ENCODE results near the gene ZNF428. TPM values are rescaled to one million over a fixed set of nuclear protein-coding genes. Genes with fewer than 3 reads are reported as not detected.
"Not testable (repeated sequence)": the region's sequence is repeated elsewhere in the genome, so short reads cannot be mapped to it uniquely, and the experiment has no call there.

Gene ZNF428
- total RNA-seq, 2 donors from 2014 or later, result 24.1 to 37.8 TPM

DNA sequence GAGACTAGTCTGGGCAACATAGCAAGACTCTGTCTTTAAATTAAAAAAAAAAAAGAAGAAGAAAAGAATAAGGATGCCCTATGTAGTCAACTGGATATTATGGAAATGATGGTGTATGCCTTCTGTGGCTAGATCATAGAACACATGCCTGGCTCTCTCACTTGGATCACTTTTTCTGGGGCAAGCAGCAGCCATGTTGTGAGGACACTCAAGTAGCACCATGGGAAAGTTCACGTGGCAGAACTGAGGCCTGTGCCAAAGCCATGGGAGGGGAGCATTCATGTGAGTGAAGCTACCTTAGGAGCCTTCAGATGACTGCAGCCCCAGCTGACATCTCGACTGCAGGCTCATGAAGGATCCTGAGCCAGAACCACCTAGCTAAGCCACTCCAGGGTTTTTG lies 38.6 kb upstream of the ZNF428 start:
- no peak for ATAC-seq (ENCODE audit: insufficient number of reproducible peaks, low FRiP score, low read depth)
- H3K4me1 ChIP-seq (ENCODE audit: control insufficient read depth in 1 of 2, low read depth in 2 of 2), result no peaks in the 10 kb centered on the region
- H3K27me3 ChIP-seq (replicated peaks; ENCODE audit: insufficient read depth), result no peaks in the 10 kb centered on the region
- no peak overlapping the region for H3K27ac ChIP-seq
- H3K36me3 ChIP-seq, result peaks cover 25% of the 10 kb centered on the region
- no peaks in the 10 kb centered on the region for H3K9me3 ChIP-seq
- no peak for TF ChIP-seq CTCF (IDR thresholded peaks at IDR 0.05)
- no peak for DNase-seq (ENCODE audit: low spot score)
- no peak overlapping the region for H3K4me3 ChIP-seq

DNA sequence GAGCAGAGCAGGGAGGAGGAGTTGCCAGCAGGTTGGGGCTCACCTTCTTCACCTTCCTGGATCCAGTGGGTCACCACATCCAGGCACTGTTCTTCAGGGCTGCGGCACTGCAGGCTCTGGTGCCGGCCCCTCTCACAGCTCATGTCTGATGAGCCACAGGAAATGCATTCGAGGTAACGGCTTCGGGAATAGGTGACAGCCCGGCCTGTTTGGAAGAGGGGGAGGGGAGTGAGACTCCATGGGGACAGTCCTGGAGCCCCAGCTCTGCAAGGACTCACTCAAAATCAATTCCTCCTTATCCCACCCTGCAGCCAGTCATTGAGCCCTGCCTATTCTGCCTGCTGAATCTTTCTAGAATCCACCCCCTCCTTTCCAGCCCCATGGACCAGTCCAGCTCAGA lies 37.0 kb upstream of the ZNF428 start:
- H3K4me1 ChIP-seq (ENCODE audit: control insufficient read depth in 1 of 2, low read depth in 2 of 2), result no peaks in the 10 kb centered on the region
- no peak for DNase-seq (ENCODE audit: low spot score)
- peaks cover 26% of the 10 kb centered on the region for H3K36me3 ChIP-seq
- no peak overlapping the region for H3K27ac ChIP-seq
- ATAC-seq (ENCODE audit: insufficient number of reproducible peaks, low FRiP score, low read depth), result no peak
- H3K4me3 ChIP-seq, result no peak overlapping the region
- no peaks in the 10 kb centered on the region for H3K9me3 ChIP-seq
- no peaks in the 10 kb centered on the region for H3K27me3 ChIP-seq (replicated peaks; ENCODE audit: insufficient read depth)
- TF ChIP-seq CTCF (IDR thresholded peaks at IDR 0.05), result no peak

DNA sequence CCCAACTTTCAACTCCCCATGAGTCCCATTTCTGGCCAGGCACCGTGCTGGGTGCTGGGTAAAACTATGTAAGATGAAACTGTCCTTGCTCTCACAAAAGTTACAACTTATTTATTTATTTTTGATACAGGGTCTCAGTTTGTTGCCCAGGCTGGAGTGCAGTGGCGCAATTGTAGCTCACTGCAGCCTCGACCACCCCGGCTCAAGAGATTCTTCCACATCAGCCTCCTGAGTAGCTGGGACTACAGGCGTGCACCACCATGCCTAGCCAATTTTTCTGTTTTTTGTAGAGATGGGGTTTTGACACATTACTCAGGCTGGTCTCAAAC lies 33.1 kb upstream of the ZNF428 start:
- TF ChIP-seq CTCF (IDR thresholded peaks at IDR 0.05), result no peak
- Histone ChIP-seq H3K4me1 (ENCODE audit: control insufficient read depth in 1 of 2, low read depth in 2 of 2) (no peaks in the 10 kb centered on the region), H3K4me3 (no peak overlapping the region), H3K27ac (no peak overlapping the region), H3K27me3 (replicated peaks; ENCODE audit: insufficient read depth) (no peaks in the 10 kb centered on the region), H3K9me3 (no peaks in the 10 kb centered on the region), H3K36me3 (peaks cover 28% of the 10 kb centered on the region)
- DNase-seq (ENCODE audit: low spot score), result no peak
- ATAC-seq (ENCODE audit: insufficient number of reproducible peaks, low FRiP score, low read depth), result no peak

- peak; percentile 72 for TF ChIP-seq CTCF (IDR thresholded peaks at IDR 0.05)
- DNase-seq (ENCODE audit: low spot score) (no peak), ATAC-seq (ENCODE audit: insufficient number of reproducible peaks, low FRiP score, low read depth) (no peak)
- peaks cover 28% of the 10 kb centered on the region for H3K36me3 ChIP-seq
- no peaks in the 10 kb centered on the region for H3K4me1 ChIP-seq (ENCODE audit: control insufficient read depth in 1 of 2, low read depth in 2 of 2)
- no peak overlapping the region for H3K27ac ChIP-seq
- no peaks in the 10 kb centered on the region for H3K27me3 ChIP-seq (replicated peaks; ENCODE audit: insufficient read depth)
- H3K4me3 ChIP-seq, result no peak overlapping the region
- H3K9me3 ChIP-seq, result no peaks in the 10 kb centered on the region
Observed at GRCh38 chr19:43651758-43652545, 32.5 kb upstream of the ZNF428 start.

- H3K36me3 ChIP-seq, result peaks cover 19% of the 10 kb centered on the region
- H3K9me3 ChIP-seq; H3K4me1 ChIP-seq (ENCODE audit: control insufficient read depth in 1 of 2, low read depth in 2 of 2); ATAC-seq (ENCODE audit: insufficient number of reproducible peaks, low FRiP score, low read depth); H3K27me3 ChIP-seq (replicated peaks; ENCODE audit: insufficient read depth); H3K4me3 ChIP-seq; H3K27ac ChIP-seq; DNase-seq (ENCODE audit: low spot score): not testable (repeated sequence)
Observed at GRCh38 chr19:43650276-43650675, 30.8 kb upstream of the ZNF428 start.

- Histone ChIP-seq H3K27ac (no peak overlapping the region), H3K36me3 (peaks cover 13% of the 10 kb centered on the region), H3K27me3 (replicated peaks; ENCODE audit: insufficient read depth) (no peaks in the 10 kb centered on the region), H3K4me1 (ENCODE audit: control insufficient read depth in 1 of 2, low read depth in 2 of 2) (no peaks in the 10 kb centered on the region), H3K4me3 (no peak overlapping the region), H3K9me3 (no peaks in the 10 kb centered on the region)
- DNase-seq (ENCODE audit: low spot score) (no peak), ATAC-seq (ENCODE audit: insufficient number of reproducible peaks, low FRiP score, low read depth) (no peak)
- no peak for TF ChIP-seq CTCF (IDR thresholded peaks at IDR 0.05)
Observed at GRCh38 chr19:43649514-43649913, 30.1 kb upstream of the ZNF428 start.

All from thoracic aorta (tissue), 2 donors.